ENCODE results near the gene RASSF6.

DNA sequence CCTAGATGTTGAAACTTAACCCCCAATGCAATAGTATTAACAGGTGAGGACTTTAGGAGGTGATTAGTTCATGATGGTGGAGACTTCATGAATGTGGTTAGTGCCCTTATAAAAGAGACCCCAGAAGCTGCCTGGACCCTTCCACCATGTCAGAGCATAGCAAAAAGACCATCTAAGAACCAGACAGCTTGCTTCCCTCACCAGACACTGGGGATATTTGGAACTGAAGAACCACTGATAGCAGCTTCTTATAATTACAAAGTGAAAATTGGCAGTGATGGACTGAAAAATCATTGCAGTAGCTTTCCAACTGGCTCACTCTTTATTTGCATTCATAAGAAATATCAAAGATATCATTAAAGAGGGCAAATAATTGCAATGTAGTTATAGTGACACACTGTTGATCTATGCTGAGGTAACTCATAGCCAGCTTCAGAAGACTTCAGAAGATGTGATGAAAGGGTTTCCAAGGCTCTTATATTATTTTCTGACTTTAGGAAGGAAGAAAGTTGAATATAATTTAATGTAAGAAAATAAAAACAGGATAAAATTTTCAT, 5.8 kb downstream of the RASSF6 start:
- TF ChIP-seq, protein P1, sequence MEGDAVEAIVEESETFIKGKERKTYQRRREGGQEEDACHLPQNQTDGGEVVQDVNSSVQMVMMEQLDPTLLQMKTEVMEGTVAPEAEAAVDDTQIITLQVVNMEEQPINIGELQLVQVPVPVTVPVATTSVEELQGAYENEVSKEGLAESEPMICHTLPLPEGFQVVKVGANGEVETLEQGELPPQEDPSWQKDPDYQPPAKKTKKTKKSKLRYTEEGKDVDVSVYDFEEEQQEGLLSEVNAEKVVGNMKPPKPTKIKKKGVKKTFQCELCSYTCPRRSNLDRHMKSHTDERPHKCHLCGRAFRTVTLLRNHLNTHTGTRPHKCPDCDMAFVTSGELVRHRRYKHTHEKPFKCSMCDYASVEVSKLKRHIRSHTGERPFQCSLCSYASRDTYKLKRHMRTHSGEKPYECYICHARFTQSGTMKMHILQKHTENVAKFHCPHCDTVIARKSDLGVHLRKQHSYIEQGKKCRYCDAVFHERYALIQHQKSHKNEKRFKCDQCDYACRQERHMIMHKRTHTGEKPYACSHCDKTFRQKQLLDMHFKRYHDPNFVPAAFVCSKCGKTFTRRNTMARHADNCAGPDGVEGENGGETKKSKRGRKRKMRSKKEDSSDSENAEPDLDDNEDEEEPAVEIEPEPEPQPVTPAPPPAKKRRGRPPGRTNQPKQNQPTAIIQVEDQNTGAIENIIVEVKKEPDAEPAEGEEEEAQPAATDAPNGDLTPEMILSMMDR (conservative IDR thresholded peaks at IDR 0.05), result no peak
- TF ChIP-seq EZH2 (IDR thresholded peaks at IDR 0.05; ENCODE audit: low read depth), result no peak
